GM19372 (cell line): ENCODE data around the gene ELAVL4.

Experiments used
- ATAC-seq: cut with Tn5 transposase; IDR thresholded peaks from one replicate; pipeline ENCODE4 v1.9.1; 2021; ENCODE audit warnings: mild to moderate bottlenecking, low read depth, moderate library complexity; ENCODE audit not compliant: unreplicated experiment

The ELAVL4 gene

GRCh38 chr1:50236656-50237055, 127.9 kb downstream of the ELAVL4 start:
- ATAC-seq = no peak

- ATAC-seq = no peak
Observed at GRCh38 chr1:50237056-50237455, 128.3 kb downstream of the ELAVL4 start.

GRCh38 chr1:50243939-50244338, 135.2 kb downstream of the ELAVL4 start:
- no peak for ATAC-seq

- ATAC-seq = no peak
Observed at GRCh38 chr1:50246869-50247268, 138.1 kb downstream of the ELAVL4 start.

GRCh38 chr1:50251702-50252101, 143.0 kb downstream of the ELAVL4 start:
- no peak for ATAC-seq

GRCh38 chr1:50252196-50252595, 143.5 kb downstream of the ELAVL4 start:
- no peak for ATAC-seq
